ENCODE data around the gene PAX2.

GRCh38 chr10:100810835-100811116 is 65.4 kb downstream of the PAX2 start:
- TF ChIP-seq E2F4 (CRISPR knock-in tag; IDR thresholded peaks at IDR 0.05; ENCODE audit: borderline replicate concordance, low read depth) (no peak), RELA (CRISPR knock-in tag; IDR thresholded peaks at IDR 0.05; ENCODE audit: borderline replicate concordance) (no peak), ELF4 (CRISPR knock-in tag; IDR thresholded peaks at IDR 0.05; ENCODE audit: low read depth) (no peak)

Data from WTC11 (cell line).